HepG2 (cell line): ENCODE measurements around the gene ZNF680. TPM values are rescaled to one million over a fixed set of nuclear protein-coding genes. Genes with fewer than 3 reads are reported as not detected.

Experiments
- ATAC-seq: fragments of 200-7000 bp; cut with Tn5 transposase; 3 replicates; pipeline ENCODE4 v1.9.1; 2020; ENCODE audit warnings: mild to moderate bottlenecking, moderate library complexity
- BruUV-seq: library from RNA; stranded (reverse); fragments of 400-500 nt; replicated peaks from 2 replicates; lab custom pipeline; 2021; lab: Mats Ljungman, UMichigan
- CTCF ChIA-PET: fragments of 300-600 bp; formaldehyde crosslinking; extraction: SDS; loops from one replicate; lab custom pipeline; 2021; ENCODE audit warnings: low total read pairs, inconsistent platforms, low intra/inter-chr PET ratio; lab: Yijun Ruan, JAX
- POLR2A ChIA-PET: fragments of 350-600 bp; sonication (Branson Sonifier 250); formaldehyde crosslinking; loops from one replicate; lab custom pipeline; 2020; ENCODE audit warnings: antibody characterized with exemption, inconsistent platforms; lab: Yijun Ruan, JAX
- DNase-seq: peaks from one replicate; pipeline ENCODE4 v3.0.0-alpha.2; 2015; ENCODE audit warnings: low spot score
- FAIRE-seq: peaks from 3 replicates; lab custom pipeline; 2011; peaks lifted over from hg19 to GRCh38; lab: Jason Lieb, UNC
- H2AFZ ChIP-seq: one replicate; pipeline ENCODE4 v1.6.1; 2011; ENCODE audit warnings: low read length, inconsistent platforms
- H3K27ac ChIP-seq: fragments of 300-600 bp; 3 replicates; pipeline ENCODE4 v1.8.0; 2011; ENCODE audit warnings: mixed run types, mild to moderate bottlenecking, mixed read lengths, low read length, inconsistent platforms; ENCODE audit not compliant: insufficient read depth; ENCODE audit errors: extremely low read length
- H3K27me3 ChIP-seq, 2 experiments: fragments of 200-600 bp in 1 of 2; 2 replicates in 1 of 2; 3 replicates in 1 of 2; pipeline versions ENCODE4 v1.6.0 to v1.8.0; 2011; ENCODE audit warnings: low read length in 2 of 2, mild to moderate bottlenecking in 2 of 2, moderate library complexity in 2 of 2, inconsistent platforms in 1 of 2; ENCODE audit not compliant: insufficient read depth in 2 of 2, control insufficient read depth in 1 of 2
- H3K36me3 ChIP-seq, 2 experiments: fragments of 200-600 bp in 1 of 2; replicated peaks in 1 of 2; 2 replicates in 1 of 2; 3 replicates in 1 of 2; pipeline versions ENCODE4 v1.5.1 to v1.8.0; 2011; ENCODE audit warnings: low read length in 2 of 2, inconsistent platforms in 1 of 2; ENCODE audit not compliant: insufficient read depth in 2 of 2, control insufficient read depth in 1 of 2
- H3K4me1 ChIP-seq: 2 replicates; pipeline ENCODE4 v1.5.1; 2012; ENCODE audit warnings: low read length, inconsistent platforms; ENCODE audit not compliant: insufficient read depth
- H3K4me2 ChIP-seq: 2 replicates; pipeline ENCODE4 v1.6.0; 2011; ENCODE audit warnings: low read depth, low read length, inconsistent platforms
- H3K4me3 ChIP-seq, 3 experiments: fragments of 200-600 bp in 1 of 3; sonication (generic), shearing (Covaris generic) in 1 of 3; replicated peaks in 1 of 3; 2 replicates each; pipeline ENCODE4 v1.5.1; 2011 to 2016; ENCODE audit warnings: low read length in 3 of 3, inconsistent platforms in 2 of 3, low read depth in 2 of 3, mild to moderate bottlenecking in 2 of 3, control low read depth in 1 of 3, mixed read lengths in 1 of 3; ENCODE audit not compliant: insufficient read depth in 1 of 3
- H3K79me2 ChIP-seq: one replicate; pipeline ENCODE4 v1.6.1; 2011; ENCODE audit warnings: low read length, inconsistent platforms; ENCODE audit not compliant: insufficient read depth
- H3K9ac ChIP-seq: 2 replicates; pipeline ENCODE4 v1.6.0; 2011; ENCODE audit warnings: mild to moderate bottlenecking, low read depth, low read length, inconsistent platforms; ENCODE audit not compliant: insufficient read depth
- H3K9me3 ChIP-seq: 2 replicates; pipeline ENCODE4 v1.5.1; 2012; ENCODE audit warnings: mild to moderate bottlenecking, low read length
- H4K20me1 ChIP-seq: 2 replicates; pipeline ENCODE4 v1.6.0; 2011; ENCODE audit warnings: inconsistent platforms, mild to moderate bottlenecking, low read length, moderate library complexity; ENCODE audit not compliant: insufficient read depth
- KLF12 ChIP-seq: sonication (generic); formaldehyde crosslinking; IDR thresholded peaks from 2 replicates; pipeline ENCODE4 v1.4.0; 2020; ENCODE audit warnings: missing genetic modification reagents, borderline replicate concordance
- MAFF ChIP-seq: IDR thresholded peaks from 2 replicates; pipeline ENCODE4 v1.6.1; 2011; ENCODE audit warnings: low read depth, low read length, improper control_type of control experiment
- MIXL1 ChIP-seq: IDR thresholded peaks from 2 replicates; pipeline ENCODE4 v1.6.1; 2016
- RARA ChIP-seq: IDR thresholded peaks from 2 replicates; pipeline ENCODE4 v1.6.1; 2016; ENCODE audit warnings: missing genetic modification reagents, missing compliant biosample characterization
- TEAD2 ChIP-seq: sonication (generic); formaldehyde crosslinking; IDR thresholded peaks from 2 replicates; pipeline ENCODE4 v1.9.0; 2021; ENCODE audit warnings: missing genetic modification reagents
- ZNF451 ChIP-seq: sonication (generic); formaldehyde crosslinking; IDR thresholded peaks from 2 replicates; pipeline ENCODE4 v1.5.0; 2020; ENCODE audit warnings: mild to moderate bottlenecking, missing genetic modification reagents
- ZNF629 ChIP-seq: sonication (generic); formaldehyde crosslinking; conservative IDR thresholded peaks from 2 replicates; pipeline ENCODE4 v1.5.0; 2020; ENCODE audit warnings: missing genetic modification reagents
- ZNF773 ChIP-seq: sonication (generic); formaldehyde crosslinking; IDR thresholded peaks from 2 replicates; pipeline ENCODE4 v1.4.0; 2020; ENCODE audit warnings: missing genetic modification reagents, borderline replicate concordance
- WGBS: methylation state at CpG from one replicate; pipeline ENCODE4 v1.1.6; 2017; ENCODE audit warnings: low lambda C conversion rate; 5-methylcytosine and 5-hydroxymethylcytosine counted together
- in situ Hi-C: cut with HindIII; loops from 2 replicates; pipeline ENCODE4 v1.10.0; 2017; ENCODE audit warnings: low pct_unique_long_range_greater_than_20kb; ENCODE audit not compliant: extremely low pct_ligation_motif_present
- intact Hi-C: fragments of 100-400 bp; cut with micrococcal nuclease; formaldehyde crosslinking; loops from one replicate; pipeline ENCODE4 v1.10.0; 2022; ENCODE audit not compliant: unreplicated experiment
- polyA plus RNA-seq, 8 experiments: library from polyadenylated mRNA; depleted of rRNA in 3 of 8; stranded (reverse) in 7 of 8; unstranded in 1 of 8; fragments of >200 nt; fragmentation: Illumina TruSeq in 4 of 8; extraction: Trizol in 4 of 8; gene quantifications; 2 replicates each; pipeline versions ENCODE4 v1.2.1 to v1.2.3, GENCODE V29; 2011 to 2016; ENCODE audit warnings: low read depth in 4 of 8, missing spikeins in 1 of 8, mixed read lengths in 1 of 8; ENCODE audit not compliant: insufficient read depth in 1 of 8
- total RNA-seq, 5 experiments: library from RNA; depleted of rRNA; stranded (reverse); fragments of >200 nt; fragmentation: Illumina TruSeq; extraction: Trizol; gene quantifications; 2 replicates each; pipeline ENCODE4 v1.2.3, GENCODE V29; 2016; ENCODE audit warnings: low read depth in 1 of 5
- TF ChIP-seq, protein P1 (sequence below), 2 experiments: sonication (generic) in 1 of 2; formaldehyde crosslinking in 1 of 2; IDR thresholded peaks; 2 replicates each; pipeline versions ENCODE4 v1.5.1 to v1.6.1; 2011 to 2020; ENCODE audit warnings: borderline replicate concordance in 1 of 2, low read depth in 1 of 2, low read length in 1 of 2, mild to moderate bottlenecking in 1 of 2, missing genetic modification reagents in 1 of 2, moderate library complexity in 1 of 2

ZNF680 gene
- total and polyA plus RNA-seq, 2 of the 13 experiments (the other 11 are each of a cell fraction or from before 2014, with no cell fraction given): 2.1 to 12.4 TPM

DNA sequence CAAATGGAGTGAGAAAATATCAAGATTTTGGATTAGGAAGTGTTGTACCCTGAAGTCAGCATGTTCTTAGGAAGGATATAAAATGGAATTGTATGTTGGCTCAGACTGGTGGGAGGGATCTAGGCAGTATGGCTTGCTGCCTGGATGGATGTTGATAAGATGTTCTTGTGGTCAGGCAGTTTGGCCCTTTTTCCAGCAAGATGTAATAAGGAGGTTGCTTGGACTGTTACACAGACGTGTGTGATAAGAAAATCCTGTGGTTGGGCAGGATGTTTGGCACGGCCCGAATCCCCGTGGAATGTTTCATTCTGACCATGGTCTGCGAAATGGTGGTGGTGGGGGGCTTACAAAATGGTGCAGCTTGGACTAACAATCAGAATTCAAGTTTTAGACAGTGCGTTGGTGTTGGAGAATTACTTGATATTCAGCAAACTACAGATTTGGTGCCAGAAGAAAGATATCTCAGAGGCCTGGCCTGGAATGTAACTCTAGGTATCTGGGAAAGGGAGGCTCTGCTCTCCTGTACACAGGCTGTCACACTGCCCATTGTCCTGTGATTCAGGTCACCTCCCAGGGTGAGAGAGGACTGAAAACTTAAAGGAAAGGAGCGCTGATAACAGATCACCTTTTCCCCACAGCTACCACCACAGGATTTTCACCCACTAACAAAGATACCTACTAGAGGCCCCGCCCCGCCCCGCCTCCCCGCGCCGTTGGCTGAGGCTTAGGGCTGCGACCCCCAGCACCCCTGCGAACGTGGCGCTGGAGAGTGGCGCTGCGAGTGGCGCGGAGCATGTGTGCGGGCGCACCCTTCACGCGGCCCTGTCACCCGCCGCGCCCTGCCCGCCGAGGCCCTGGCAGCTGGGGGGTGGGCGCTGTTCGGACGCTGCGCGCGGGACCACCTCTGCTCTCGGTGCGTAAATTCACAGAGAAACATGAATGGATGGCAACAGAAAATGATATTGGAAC lies 19.3 kb upstream of the ZNF680 start:
- TF ChIP-seq RARA (CRISPR knock-in tag): no peak
- no peak for TF ChIP-seq ZNF451
- no peak for TF ChIP-seq KLF12 (CRISPR knock-in tag)
- no peak for TF ChIP-seq MAFF
- no peak for TF ChIP-seq MIXL1
- no peak for TF ChIP-seq ZNF773 (CRISPR knock-in tag)
- TF ChIP-seq, protein P1, sequence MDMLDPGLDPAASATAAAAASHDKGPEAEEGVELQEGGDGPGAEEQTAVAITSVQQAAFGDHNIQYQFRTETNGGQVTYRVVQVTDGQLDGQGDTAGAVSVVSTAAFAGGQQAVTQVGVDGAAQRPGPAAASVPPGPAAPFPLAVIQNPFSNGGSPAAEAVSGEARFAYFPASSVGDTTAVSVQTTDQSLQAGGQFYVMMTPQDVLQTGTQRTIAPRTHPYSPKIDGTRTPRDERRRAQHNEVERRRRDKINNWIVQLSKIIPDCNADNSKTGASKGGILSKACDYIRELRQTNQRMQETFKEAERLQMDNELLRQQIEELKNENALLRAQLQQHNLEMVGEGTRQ (IDR thresholded peaks at IDR 0.05; ENCODE audit: low read depth, low read length): no peak
- TF ChIP-seq, protein P1 (CRISPR knock-in tag; IDR thresholded peaks at IDR 0.05; ENCODE audit: borderline replicate concordance): no peak
- TF ChIP-seq ZNF629 (CRISPR knock-in tag): no peak
- no peak for TF ChIP-seq TEAD2 (CRISPR knock-in tag)
- no TSS peak for BruUV-seq
- Histone ChIP-seq H3K9me3 (no peaks in the 10 kb centered on the region), H3K4me3 (no peak overlapping the region), H3K4me2 (no peak overlapping the region), H3K9ac (no peak overlapping the region), H2AFZ (no peak overlapping the region), H3K36me3 (no peaks in the 10 kb centered on the region), H3K79me2 (no peaks in the 10 kb centered on the region), H3K27me3 (no peaks in the 10 kb centered on the region), H4K20me1 (no peaks in the 10 kb centered on the region), H3K4me1 (no peaks in the 10 kb centered on the region), H3K27ac (no peak overlapping the region)
- ATAC-seq: no peak
- in situ Hi-C loops (no loop called here), intact Hi-C loops (no loop called here)
- ChIA-PET POLR2A (no interaction called here), CTCF (no interaction called here)
- no peak for FAIRE-seq
- no peak for DNase-seq
- WGBS: 51% methylated on average over 20 of the region's 38 CpGs
